HepG2 (cell line): Measurements from ENCODE around the gene NFKBIL1. TPM values are rescaled to one million over a fixed set of nuclear protein-coding genes. Genes with fewer than 3 reads are reported as not detected.
A peak's percentile ranks its signal among the peaks of the same experiment; 100 is the strongest.

Experiments
- ATAC-seq: fragments of 200-7000 bp; cut with Tn5 transposase; 3 replicates; pipeline ENCODE4 v1.9.1; 2020; ENCODE audit warnings: mild to moderate bottlenecking, moderate library complexity
- BruUV-seq: library from RNA; stranded (reverse); fragments of 400-500 nt; replicated peaks from 2 replicates; lab custom pipeline; 2021; lab: Mats Ljungman, UMichigan
- CTCF ChIA-PET: fragments of 300-600 bp; formaldehyde crosslinking; extraction: SDS; loops from one replicate; lab custom pipeline; 2021; ENCODE audit warnings: low total read pairs, inconsistent platforms, low intra/inter-chr PET ratio; lab: Yijun Ruan, JAX
- POLR2A ChIA-PET: fragments of 350-600 bp; sonication (Branson Sonifier 250); formaldehyde crosslinking; loops from one replicate; lab custom pipeline; 2020; ENCODE audit warnings: antibody characterized with exemption, inconsistent platforms; lab: Yijun Ruan, JAX
- DNase-seq: peaks from one replicate; pipeline ENCODE4 v3.0.0-alpha.2; 2015; ENCODE audit warnings: low spot score
- FAIRE-seq: peaks from 3 replicates; lab custom pipeline; 2011; peaks lifted over from hg19 to GRCh38; lab: Jason Lieb, UNC
- H2AFZ ChIP-seq: one replicate; pipeline ENCODE4 v1.6.1; 2011; ENCODE audit warnings: low read length, inconsistent platforms
- H3K27ac ChIP-seq: fragments of 300-600 bp; 3 replicates; pipeline ENCODE4 v1.8.0; 2011; ENCODE audit warnings: mixed run types, mild to moderate bottlenecking, mixed read lengths, low read length, inconsistent platforms; ENCODE audit not compliant: insufficient read depth; ENCODE audit errors: extremely low read length
- H3K27me3 ChIP-seq, 2 experiments: fragments of 200-600 bp in 1 of 2; 2 replicates in 1 of 2; 3 replicates in 1 of 2; pipeline versions ENCODE4 v1.6.0 to v1.8.0; 2011; ENCODE audit warnings: low read length in 2 of 2, mild to moderate bottlenecking in 2 of 2, moderate library complexity in 2 of 2, inconsistent platforms in 1 of 2; ENCODE audit not compliant: insufficient read depth in 2 of 2, control insufficient read depth in 1 of 2
- H3K36me3 ChIP-seq, 2 experiments: fragments of 200-600 bp in 1 of 2; replicated peaks in 1 of 2; 2 replicates in 1 of 2; 3 replicates in 1 of 2; pipeline versions ENCODE4 v1.5.1 to v1.8.0; 2011; ENCODE audit warnings: low read length in 2 of 2, inconsistent platforms in 1 of 2; ENCODE audit not compliant: insufficient read depth in 2 of 2, control insufficient read depth in 1 of 2
- H3K4me1 ChIP-seq: 2 replicates; pipeline ENCODE4 v1.5.1; 2012; ENCODE audit warnings: low read length, inconsistent platforms; ENCODE audit not compliant: insufficient read depth
- H3K4me2 ChIP-seq: 2 replicates; pipeline ENCODE4 v1.6.0; 2011; ENCODE audit warnings: low read depth, low read length, inconsistent platforms
- H3K4me3 ChIP-seq, 3 experiments: fragments of 200-600 bp in 1 of 3; sonication (generic), shearing (Covaris generic) in 1 of 3; replicated peaks in 1 of 3; 2 replicates each; pipeline ENCODE4 v1.5.1; 2011 to 2016; ENCODE audit warnings: low read length in 3 of 3, inconsistent platforms in 2 of 3, low read depth in 2 of 3, mild to moderate bottlenecking in 2 of 3, control low read depth in 1 of 3, mixed read lengths in 1 of 3; ENCODE audit not compliant: insufficient read depth in 1 of 3
- H3K79me2 ChIP-seq: one replicate; pipeline ENCODE4 v1.6.1; 2011; ENCODE audit warnings: low read length, inconsistent platforms; ENCODE audit not compliant: insufficient read depth
- H3K9ac ChIP-seq: 2 replicates; pipeline ENCODE4 v1.6.0; 2011; ENCODE audit warnings: mild to moderate bottlenecking, low read depth, low read length, inconsistent platforms; ENCODE audit not compliant: insufficient read depth
- H3K9me3 ChIP-seq: 2 replicates; pipeline ENCODE4 v1.5.1; 2012; ENCODE audit warnings: mild to moderate bottlenecking, low read length
- H4K20me1 ChIP-seq: 2 replicates; pipeline ENCODE4 v1.6.0; 2011; ENCODE audit warnings: inconsistent platforms, mild to moderate bottlenecking, low read length, moderate library complexity; ENCODE audit not compliant: insufficient read depth
- ARNTL ChIP-seq: sonication (generic); formaldehyde crosslinking; IDR thresholded peaks from 2 replicates; pipeline ENCODE4 v1.4.0; 2020; ENCODE audit warnings: mild to moderate bottlenecking, missing genetic modification reagents
- ATF7-NPFF ChIP-seq: sonication (generic); formaldehyde crosslinking; IDR thresholded peaks from 2 replicates; pipeline ENCODE4 v1.8.1; 2023; ENCODE audit warnings: mild to moderate bottlenecking, low read depth, missing genetic modification reagents, moderate library complexity
- LCORL ChIP-seq, 2 experiments: fragments of 450-650 bp in 1 of 2; sonication (generic) in 1 of 2; formaldehyde crosslinking in 1 of 2; IDR thresholded peaks; 2 replicates each; pipeline versions ENCODE4 v1.5.0 to v1.6.1; 2017 to 2020; ENCODE audit warnings: antibody characterized with exemption in 1 of 2, missing genetic modification reagents in 1 of 2
- MTF2 ChIP-seq: sonication (generic); formaldehyde crosslinking; IDR thresholded peaks from 2 replicates; pipeline ENCODE4 v1.5.0; 2020; ENCODE audit warnings: missing genetic modification reagents, borderline replicate concordance
- PITX1 ChIP-seq: sonication (generic); formaldehyde crosslinking; IDR thresholded peaks from 2 replicates; pipeline ENCODE4 v1.5.1; 2020; ENCODE audit warnings: mild to moderate bottlenecking, missing genetic modification reagents
- PLRG1 ChIP-seq: fragments of 450-650 bp; conservative IDR thresholded peaks from 2 replicates; pipeline ENCODE4 v1.6.1; 2016
- ZNF567 ChIP-seq: sonication (generic); formaldehyde crosslinking; IDR thresholded peaks from 2 replicates; pipeline ENCODE4 v1.8.1; 2023; ENCODE audit warnings: mild to moderate bottlenecking, missing genetic modification reagents, borderline replicate concordance
- ZNF670 ChIP-seq: sonication (generic); formaldehyde crosslinking; IDR thresholded peaks from 2 replicates; pipeline ENCODE4 v1.8.0; 2022; ENCODE audit warnings: mild to moderate bottlenecking, missing genetic modification reagents, borderline replicate concordance
- WGBS: methylation state at CpG from one replicate; pipeline ENCODE4 v1.1.6; 2017; ENCODE audit warnings: low lambda C conversion rate; 5-methylcytosine and 5-hydroxymethylcytosine counted together
- in situ Hi-C: cut with HindIII; loops from 2 replicates; pipeline ENCODE4 v1.10.0; 2017; ENCODE audit warnings: low pct_unique_long_range_greater_than_20kb; ENCODE audit not compliant: extremely low pct_ligation_motif_present
- intact Hi-C: fragments of 100-400 bp; cut with micrococcal nuclease; formaldehyde crosslinking; loops from one replicate; pipeline ENCODE4 v1.10.0; 2022; ENCODE audit not compliant: unreplicated experiment
- polyA plus RNA-seq, 8 experiments: library from polyadenylated mRNA; depleted of rRNA in 3 of 8; stranded (reverse) in 7 of 8; unstranded in 1 of 8; fragments of >200 nt; fragmentation: Illumina TruSeq in 4 of 8; extraction: Trizol in 4 of 8; gene quantifications; 2 replicates each; pipeline versions ENCODE4 v1.2.1 to v1.2.3, GENCODE V29; 2011 to 2016; ENCODE audit warnings: low read depth in 4 of 8, missing spikeins in 1 of 8, mixed read lengths in 1 of 8; ENCODE audit not compliant: insufficient read depth in 1 of 8
- total RNA-seq, 5 experiments: library from RNA; depleted of rRNA; stranded (reverse); fragments of >200 nt; fragmentation: Illumina TruSeq; extraction: Trizol; gene quantifications; 2 replicates each; pipeline ENCODE4 v1.2.3, GENCODE V29; 2016; ENCODE audit warnings: low read depth in 1 of 5
- TF ChIP-seq, protein P1 (sequence below): sonication (generic); formaldehyde crosslinking; IDR thresholded peaks from 2 replicates; pipeline ENCODE4 v1.5.0; 2020; ENCODE audit warnings: missing genetic modification reagents
- TF ChIP-seq, protein P2 (sequence below): IDR thresholded peaks from 2 replicates; pipeline ENCODE4 v1.6.1; 2016; ENCODE audit warnings: missing genetic modification reagents, missing compliant biosample characterization

Gene NFKBIL1
- total and polyA plus RNA-seq, 2 of the 13 experiments (the other 11 are each of a cell fraction or from before 2014, with no cell fraction given): 9.7 to 19.5 TPM

DNA sequence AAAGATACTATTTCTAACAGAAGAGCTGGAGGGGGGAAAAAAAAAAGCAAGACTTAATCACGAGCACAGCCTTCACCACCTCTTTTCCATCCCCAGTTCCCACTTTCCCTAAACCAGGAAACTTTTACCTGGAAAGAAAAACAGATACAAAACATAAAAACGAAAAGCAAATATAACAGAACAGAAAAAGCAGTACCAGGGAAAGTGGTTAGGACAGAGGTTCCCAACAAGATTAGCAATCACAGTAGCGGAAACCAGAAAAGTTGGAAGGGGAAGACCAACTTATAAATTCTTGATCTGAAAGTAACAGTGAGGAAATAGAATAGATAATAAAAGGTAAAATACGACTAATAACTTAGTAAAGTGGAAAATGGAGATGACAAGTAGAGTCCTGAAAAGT, 6.8 kb upstream of the NFKBIL1 start:
- in situ Hi-C loops (no loop called here), intact Hi-C loops (loop anchor here (10.0 kb wide), 1 partner anchor 114 kb away; the partner anchor contains the start of genes APOM and BAG6)
- Histone ChIP-seq H3K4me2 (peak overlapping the region; percentile 99), H3K9ac (peak overlapping the region; percentile 96), H3K27me3 (no peaks in the 10 kb centered on the region; a peak in 2 of 5 replicates), H4K20me1 (peaks cover 53% of the 10 kb centered on the region), H3K4me3 (peak overlapping the region; percentile 66 to 99 (median 83)), H3K9me3 (no peaks in the 10 kb centered on the region), H3K79me2 (peaks cover 68% of the 10 kb centered on the region), H3K27ac (peak overlapping the region; percentile 95), H3K4me1 (peaks cover 61% of the 10 kb centered on the region), H3K36me3 (peaks cover 21 to 47% of the 10 kb centered on the region in 2 experiments), H2AFZ (no peak overlapping the region)
- ATAC-seq: no peak
- ChIA-PET CTCF (no interaction called here), POLR2A (interaction anchor here (0.7 to 6.9 kb wide), 16 partner anchors 10 to 627 kb away, joined by 3 to 123 read pairs (median 8); partner anchors contain the start of genes APOM, BAG6, C6orf47 and HSPA1A)
- DNase-seq: no peak
- no peak for TF ChIP-seq ZNF567 (CRISPR knock-in tag)
- no peak for TF ChIP-seq PITX1
- 0 out of 2 replicates have a peak, but pooled peaks have one; percentile 36 for TF ChIP-seq ARNTL (CRISPR knock-in tag)
- no peak for TF ChIP-seq PLRG1
- TF ChIP-seq LCORL (IDR thresholded peaks at IDR 0.05): no peak
- 0 out of 2 replicates have a peak, but pooled peaks have one; percentile 11 for TF ChIP-seq LCORL (CRISPR knock-in tag; IDR thresholded peaks at IDR 0.05)
- TF ChIP-seq, protein P1, sequence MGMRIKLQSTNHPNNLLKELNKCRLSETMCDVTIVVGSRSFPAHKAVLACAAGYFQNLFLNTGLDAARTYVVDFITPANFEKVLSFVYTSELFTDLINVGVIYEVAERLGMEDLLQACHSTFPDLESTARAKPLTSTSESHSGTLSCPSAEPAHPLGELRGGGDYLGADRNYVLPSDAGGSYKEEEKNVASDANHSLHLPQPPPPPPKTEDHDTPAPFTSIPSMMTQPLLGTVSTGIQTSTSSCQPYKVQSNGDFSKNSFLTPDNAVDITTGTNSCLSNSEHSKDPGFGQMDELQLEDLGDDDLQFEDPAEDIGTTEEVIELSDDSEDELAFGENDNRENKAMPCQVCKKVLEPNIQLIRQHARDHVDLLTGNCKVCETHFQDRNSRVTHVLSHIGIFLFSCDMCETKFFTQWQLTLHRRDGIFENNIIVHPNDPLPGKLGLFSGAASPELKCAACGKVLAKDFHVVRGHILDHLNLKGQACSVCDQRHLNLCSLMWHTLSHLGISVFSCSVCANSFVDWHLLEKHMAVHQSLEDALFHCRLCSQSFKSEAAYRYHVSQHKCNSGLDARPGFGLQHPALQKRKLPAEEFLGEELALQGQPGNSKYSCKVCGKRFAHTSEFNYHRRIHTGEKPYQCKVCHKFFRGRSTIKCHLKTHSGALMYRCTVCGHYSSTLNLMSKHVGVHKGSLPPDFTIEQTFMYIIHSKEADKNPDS (CRISPR knock-in tag): 0 out of 2 replicates have a peak, but pooled peaks have one; percentile 36
- 0 out of 2 replicates have a peak, but pooled peaks have one; percentile 12 for TF ChIP-seq ZNF670 (CRISPR knock-in tag)
- TF ChIP-seq ATF7-NPFF: no peak
- TF ChIP-seq, protein P2, sequence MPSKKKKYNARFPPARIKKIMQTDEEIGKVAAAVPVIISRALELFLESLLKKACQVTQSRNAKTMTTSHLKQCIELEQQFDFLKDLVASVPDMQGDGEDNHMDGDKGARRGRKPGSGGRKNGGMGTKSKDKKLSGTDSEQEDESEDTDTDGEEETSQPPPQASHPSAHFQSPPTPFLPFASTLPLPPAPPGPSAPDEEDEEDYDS (CRISPR knock-in tag): 0 out of 2 replicates have a peak, but pooled peaks have one; percentile 10
- TF ChIP-seq MTF2 (CRISPR knock-in tag): 0 out of 2 replicates have a peak, but pooled peaks have one; percentile 3
- FAIRE-seq: no peak
- no TSS peak for BruUV-seq
- 20% methylated on average over 4 of the region's 4 CpGs for WGBS
